ENCODE measurements around the gene CWC27. TPM values are rescaled to one million over a fixed set of nuclear protein-coding genes. Genes with fewer than 3 reads are reported as not detected.

Gene CWC27
- total RNA-seq, 1 donor from 2014 or later, result 9.9 TPM

DNA sequence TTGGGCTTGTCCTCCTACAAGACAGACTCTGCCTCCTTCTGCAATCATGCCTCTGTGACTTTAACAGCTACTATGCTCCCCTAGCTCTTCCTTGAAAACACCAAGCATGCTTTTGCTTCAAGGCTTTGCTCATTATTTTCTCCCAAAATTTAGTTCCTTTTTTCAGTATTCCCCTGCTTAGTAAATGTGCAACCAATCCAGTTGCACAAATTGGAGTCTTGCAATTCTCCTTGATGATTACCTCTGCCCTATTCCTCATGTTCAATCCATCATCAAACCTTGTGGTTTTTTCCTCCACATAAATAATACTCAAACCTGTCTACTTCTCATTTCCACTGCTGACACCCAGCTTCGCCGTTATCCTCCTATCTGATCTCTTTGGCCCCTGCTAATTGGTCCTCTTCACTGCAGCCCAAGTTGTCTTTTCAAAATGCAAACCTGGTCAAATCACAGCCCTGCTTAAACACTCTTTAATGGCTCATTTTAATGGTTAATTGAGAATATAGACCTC is 296.3 kb downstream of the CWC27 start:
- peaks cover 2 to 10% (median 7%) of the 10 kb centered on the region in 3 donors for H3K4me1 ChIP-seq (ENCODE audit: control insufficient read depth in 3 of 3, insufficient read depth in 3 of 3, low read length in 3 of 3)
- H3K9me3 ChIP-seq (ENCODE audit: control insufficient read depth in 3 of 3, low read length in 3 of 3), result no peaks in the 10 kb centered on the region
- no peaks in the 10 kb centered on the region for H3K27me3 ChIP-seq (ENCODE audit: control insufficient read depth in 3 of 3, insufficient read depth in 3 of 3, low read length in 3 of 3)
- no peak overlapping the region for H3K4me3 ChIP-seq (ENCODE audit: low read length in 3 of 3)
- no peaks in the 10 kb centered on the region for H3K36me3 ChIP-seq (ENCODE audit: control insufficient read depth in 3 of 3, insufficient read depth in 3 of 3, low read length in 3 of 3)
- no peak overlapping the region for H3K27ac ChIP-seq (ENCODE audit: low read depth, low read length)
- no peak overlapping the region for H3K9ac ChIP-seq (ENCODE audit: low read depth in 1 of 3, low read length in 3 of 3)

DNA sequence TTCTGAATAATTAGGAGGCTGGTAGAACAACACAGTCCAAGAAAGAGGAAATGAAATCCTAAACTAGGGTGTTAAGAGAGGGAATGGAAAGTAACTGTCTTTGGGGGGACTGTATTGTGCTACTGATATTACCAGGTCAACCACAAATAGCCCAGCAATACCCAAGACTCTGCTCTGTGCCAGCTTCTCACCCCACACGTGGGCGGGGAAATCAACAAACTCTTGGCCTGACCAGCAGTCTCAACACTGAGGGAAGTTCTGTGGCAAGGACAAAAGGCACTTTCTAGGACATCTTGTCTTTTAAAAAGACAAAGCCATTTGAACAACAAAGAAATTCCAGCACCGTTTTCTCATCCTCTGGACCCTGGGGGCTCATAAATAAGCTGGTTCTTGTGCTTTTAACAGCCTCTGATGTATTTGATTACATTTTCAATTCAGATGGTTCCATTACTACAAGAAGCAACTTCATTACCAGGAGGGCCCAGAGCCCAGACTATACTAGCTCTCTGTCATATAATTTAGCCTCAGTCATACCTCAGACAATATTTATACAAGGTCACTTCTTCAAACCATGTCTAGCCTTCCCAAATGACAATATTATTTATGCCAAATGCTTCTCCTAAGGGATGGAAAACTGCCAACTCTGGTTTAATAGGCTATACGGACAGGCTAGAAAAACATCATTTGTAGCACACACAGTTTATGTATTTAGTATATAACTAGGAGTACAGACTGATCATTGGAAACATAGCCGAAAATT is 297.8 kb downstream of the CWC27 start:
- no peaks in the 10 kb centered on the region for H3K9me3 ChIP-seq (ENCODE audit: control insufficient read depth in 3 of 3, low read length in 3 of 3)
- H3K27me3 ChIP-seq (ENCODE audit: control insufficient read depth in 3 of 3, insufficient read depth in 3 of 3, low read length in 3 of 3), result no peaks in the 10 kb centered on the region
- H3K27ac ChIP-seq (ENCODE audit: low read depth, low read length), result no peak overlapping the region
- H3K4me1 ChIP-seq (ENCODE audit: control insufficient read depth in 3 of 3, insufficient read depth in 3 of 3, low read length in 3 of 3), result peaks cover 2 to 10% (median 7%) of the 10 kb centered on the region in 3 donors
- H3K9ac ChIP-seq (ENCODE audit: low read depth in 1 of 3, low read length in 3 of 3), result no peak overlapping the region
- H3K36me3 ChIP-seq (ENCODE audit: control insufficient read depth in 3 of 3, insufficient read depth in 3 of 3, low read length in 3 of 3), result no peaks in the 10 kb centered on the region
- H3K4me3 ChIP-seq (ENCODE audit: low read length in 3 of 3), result no peak overlapping the region

DNA sequence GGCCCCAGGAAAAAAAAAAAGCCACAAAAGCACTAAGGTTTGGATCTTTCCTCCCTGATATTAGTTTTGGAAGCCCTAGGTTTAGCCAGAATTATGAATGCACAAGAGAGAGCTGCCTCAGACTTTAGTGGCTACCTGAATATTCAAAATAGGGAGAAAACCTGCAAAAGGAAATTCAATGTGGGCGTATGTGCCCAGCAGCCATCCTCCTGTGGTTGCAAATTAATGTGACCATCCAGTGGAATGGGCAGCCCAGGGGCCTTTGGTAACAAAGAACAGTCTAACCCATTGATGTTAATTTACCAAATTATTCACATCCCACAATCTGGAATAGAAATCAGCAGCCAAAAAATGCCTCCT is 298.4 kb downstream of the CWC27 start:
- no peaks in the 10 kb centered on the region for H3K9me3 ChIP-seq (ENCODE audit: control insufficient read depth in 3 of 3, low read length in 3 of 3)
- H3K4me1 ChIP-seq (ENCODE audit: control insufficient read depth in 3 of 3, insufficient read depth in 3 of 3, low read length in 3 of 3), result peaks cover 2 to 10% (median 5%) of the 10 kb centered on the region in 3 donors
- H3K27ac ChIP-seq (ENCODE audit: low read depth, low read length), result no peak overlapping the region
- H3K36me3 ChIP-seq (ENCODE audit: control insufficient read depth in 3 of 3, insufficient read depth in 3 of 3, low read length in 3 of 3), result no peaks in the 10 kb centered on the region
- H3K4me3 ChIP-seq (ENCODE audit: low read length in 3 of 3), result no peak overlapping the region
- no peaks in the 10 kb centered on the region for H3K27me3 ChIP-seq (ENCODE audit: control insufficient read depth in 3 of 3, insufficient read depth in 3 of 3, low read length in 3 of 3)
- no peak overlapping the region for H3K9ac ChIP-seq (ENCODE audit: low read depth in 1 of 3, low read length in 3 of 3)

Other genes with a start within 250 kb of the CWC27 start
- not detected for gene SHISAL2B, start 78.4 kb upstream of the CWC27 start, total RNA-seq
- 5.7 TPM for gene SREK1IP1, start 239 bp upstream of the CWC27 start, total RNA-seq

Data from skeletal muscle tissue (tissue), 4 donors.